ENCODE results near the gene WDR45. TPM values are rescaled to one million over a fixed set of nuclear protein-coding genes. Genes with fewer than 3 reads are reported as not detected.

Gene WDR45
- total RNA-seq, 4 donors from 2014 or later: 65.8 to 122 (median 86.8) TPM

DNA sequence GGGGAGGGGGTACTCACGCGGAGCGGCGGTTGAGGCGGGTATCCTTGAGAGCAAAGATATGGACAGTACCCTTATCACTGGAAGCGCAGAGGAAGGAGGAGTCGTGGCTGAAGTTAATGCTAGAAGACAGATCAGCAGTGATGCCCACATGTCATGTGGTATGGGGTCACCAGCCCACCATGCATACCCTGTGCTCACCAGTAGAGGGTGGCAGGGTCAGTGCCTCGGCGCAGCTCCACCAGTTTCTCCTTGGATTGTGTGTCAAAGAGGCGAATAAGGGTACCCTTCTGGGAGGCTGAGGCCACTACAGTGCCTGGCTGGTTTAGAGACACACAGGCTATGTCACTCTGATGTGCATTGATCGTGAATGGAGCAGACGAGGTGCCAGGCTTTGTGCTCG lies 4.3 kb downstream of the WDR45 start:
- H3K4me1 ChIP-seq: peaks cover 23% of the 10 kb centered on the region
- H3K27me3 ChIP-seq: no peaks in the 10 kb centered on the region
- no peak overlapping the region for H3K27ac ChIP-seq
- no peak overlapping the region for H3K4me3 ChIP-seq
- 82% methylated on average over 13 of the region's 13 CpGs for WGBS
- TF ChIP-seq, protein P1, sequence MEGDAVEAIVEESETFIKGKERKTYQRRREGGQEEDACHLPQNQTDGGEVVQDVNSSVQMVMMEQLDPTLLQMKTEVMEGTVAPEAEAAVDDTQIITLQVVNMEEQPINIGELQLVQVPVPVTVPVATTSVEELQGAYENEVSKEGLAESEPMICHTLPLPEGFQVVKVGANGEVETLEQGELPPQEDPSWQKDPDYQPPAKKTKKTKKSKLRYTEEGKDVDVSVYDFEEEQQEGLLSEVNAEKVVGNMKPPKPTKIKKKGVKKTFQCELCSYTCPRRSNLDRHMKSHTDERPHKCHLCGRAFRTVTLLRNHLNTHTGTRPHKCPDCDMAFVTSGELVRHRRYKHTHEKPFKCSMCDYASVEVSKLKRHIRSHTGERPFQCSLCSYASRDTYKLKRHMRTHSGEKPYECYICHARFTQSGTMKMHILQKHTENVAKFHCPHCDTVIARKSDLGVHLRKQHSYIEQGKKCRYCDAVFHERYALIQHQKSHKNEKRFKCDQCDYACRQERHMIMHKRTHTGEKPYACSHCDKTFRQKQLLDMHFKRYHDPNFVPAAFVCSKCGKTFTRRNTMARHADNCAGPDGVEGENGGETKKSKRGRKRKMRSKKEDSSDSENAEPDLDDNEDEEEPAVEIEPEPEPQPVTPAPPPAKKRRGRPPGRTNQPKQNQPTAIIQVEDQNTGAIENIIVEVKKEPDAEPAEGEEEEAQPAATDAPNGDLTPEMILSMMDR (IDR thresholded peaks at IDR 0.05): no peak
- TF ChIP-seq EP300 (IDR thresholded peaks at IDR 0.05) (no peak), POLR2AphosphoS5 (IDR thresholded peaks at IDR 0.05) (no peak), POLR2A (IDR thresholded peaks at IDR 0.05) (no peak)
- H3K9me3 ChIP-seq: no peaks in the 10 kb centered on the region
- H3K36me3 ChIP-seq: peaks cover 5% of the 10 kb centered on the region
- no peak for DNase-seq (ENCODE audit: low spot score in 2 of 2)

- Histone ChIP-seq H3K4me3 (peak within 1 kb of the TSS; percentile 52), H3K4me1 (peaks cover 20% of the 10 kb centered on the region), H3K27me3 (no peaks in the 10 kb centered on the region), H3K9me3 (no peaks in the 10 kb centered on the region), H3K36me3 (peaks cover 5% of the 10 kb centered on the region), H3K27ac (peak within 1 kb of the TSS; percentile 69)
- TF ChIP-seq, protein P1 (IDR thresholded peaks at IDR 0.05): no peak
- TF ChIP-seq POLR2A (IDR thresholded peaks at IDR 0.05): no peak
- no peak for TF ChIP-seq EP300 (IDR thresholded peaks at IDR 0.05)
- TF ChIP-seq POLR2AphosphoS5 (IDR thresholded peaks at IDR 0.05): no peak
- WGBS: 49% methylated on average over 55 of the region's 61 CpGs
- DNase-seq (ENCODE audit: low spot score in 2 of 2): peak; percentile 94 to 96
Observed at GRCh38 chrX:49073601-49074575, 5.8 kb downstream of the WDR45 start, which contains the start of gene PRAF2. PRAF2 (minus strand) TSS chrX:49074002; CDS start chrX:49073987, 15 bp downstream.

DNA sequence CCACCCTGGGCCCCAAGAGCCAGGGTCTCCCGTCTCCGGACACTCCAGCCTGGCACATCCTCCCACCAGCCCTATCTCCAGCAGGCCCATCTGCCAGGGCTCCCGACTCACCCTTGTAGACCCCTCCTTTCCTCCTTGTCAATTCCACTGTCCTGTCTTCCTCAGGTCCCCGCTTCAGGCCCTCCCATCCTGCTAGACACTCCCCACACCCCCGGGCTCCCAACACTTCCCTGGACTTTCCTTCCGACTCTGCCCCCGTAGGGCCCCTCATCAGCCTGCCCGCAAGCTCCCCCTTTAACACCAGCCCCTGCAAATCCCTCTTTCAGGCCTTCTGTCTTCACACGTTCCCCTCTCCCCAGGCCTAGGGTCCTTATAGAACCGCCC lies 7.0 kb downstream of the WDR45 start:
- WGBS: 65% methylated on average over 10 of the region's 10 CpGs
- peak overlapping the region; percentile 52 for H3K4me3 ChIP-seq
- no peak overlapping the region for H3K27ac ChIP-seq
- no peaks in the 10 kb centered on the region for H3K27me3 ChIP-seq
- H3K9me3 ChIP-seq: no peaks in the 10 kb centered on the region
- TF ChIP-seq, protein P1 (IDR thresholded peaks at IDR 0.05): no peak
- TF ChIP-seq POLR2A (IDR thresholded peaks at IDR 0.05) (no peak), EP300 (IDR thresholded peaks at IDR 0.05) (no peak), POLR2AphosphoS5 (IDR thresholded peaks at IDR 0.05) (no peak)
- DNase-seq (ENCODE audit: low spot score in 2 of 2): no peak
- H3K36me3 ChIP-seq: peaks cover 3% of the 10 kb centered on the region
- H3K4me1 ChIP-seq: peaks cover 14% of the 10 kb centered on the region

GRCh38 chrX:49071877-49072711 lies 7.6 kb downstream of the WDR45 start:
- TF ChIP-seq POLR2AphosphoS5 (IDR thresholded peaks at IDR 0.05): no peak
- TF ChIP-seq, protein P1 (IDR thresholded peaks at IDR 0.05): no peak
- no peak for TF ChIP-seq EP300 (IDR thresholded peaks at IDR 0.05)
- no peak for TF ChIP-seq POLR2A (IDR thresholded peaks at IDR 0.05)
- peak overlapping the region; percentile 52 for H3K4me3 ChIP-seq
- DNase-seq (ENCODE audit: low spot score in 2 of 2): peak in 1 of 2 donors; percentile 69
- H3K4me1 ChIP-seq: peaks cover 14% of the 10 kb centered on the region
- H3K27me3 ChIP-seq: no peaks in the 10 kb centered on the region
- no peak overlapping the region for H3K27ac ChIP-seq
- H3K36me3 ChIP-seq: peaks cover 7% of the 10 kb centered on the region
- no peaks in the 10 kb centered on the region for H3K9me3 ChIP-seq
- WGBS: 63% methylated on average over 47 of the region's 63 CpGs
